Middle frontal gyrus (tissue), 1 donor: Measurements from ENCODE around the gene ITGAE.

Experiments
- DNase-seq: peaks from one replicate; pipeline ENCODE4 v3.0.0-alpha.2; 2015; ENCODE audit warnings: low spot score; ENCODE audit errors: extremely low spot score

ITGAE gene

DNA sequence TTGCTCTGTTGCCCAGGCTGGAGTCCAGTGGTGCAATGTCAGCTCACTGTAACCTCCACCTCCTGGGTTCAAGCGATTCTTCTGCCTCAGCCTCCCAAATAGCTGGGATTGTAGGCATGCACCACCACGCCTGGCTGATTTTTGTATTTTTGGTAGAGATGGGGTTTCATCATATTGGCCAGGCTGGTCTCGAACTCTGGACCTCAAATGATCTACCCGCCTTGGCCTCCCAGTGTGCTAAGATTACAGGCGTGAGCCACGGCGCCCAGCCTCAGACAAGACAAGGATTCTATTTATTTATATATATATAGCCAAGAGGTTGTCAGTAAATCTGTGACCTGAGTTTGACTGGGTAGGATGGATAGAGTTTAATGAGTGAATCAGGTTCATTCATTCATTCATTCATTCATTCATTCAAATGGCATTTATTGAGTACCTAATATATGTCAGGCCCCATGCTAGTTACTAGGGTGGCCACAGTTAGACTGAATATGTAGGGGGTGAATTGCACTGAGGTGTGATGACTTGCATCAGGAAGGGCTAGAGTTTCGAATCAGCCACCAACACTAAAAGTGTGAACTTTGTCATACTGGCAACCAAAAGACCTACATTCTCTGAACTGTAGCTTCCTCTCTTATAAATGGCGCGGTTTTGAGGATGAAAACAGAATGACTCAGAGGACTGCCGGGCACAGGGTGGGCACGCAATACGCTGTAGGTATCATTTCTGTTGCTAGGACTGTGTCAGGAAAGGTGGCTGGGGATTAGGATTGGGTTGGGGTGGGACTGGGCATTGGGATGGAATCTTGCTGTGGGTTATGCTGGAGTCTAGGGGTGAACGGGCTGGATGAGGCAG, 37.8 kb downstream of the ITGAE start:
- DNase-seq: no peak

DNA sequence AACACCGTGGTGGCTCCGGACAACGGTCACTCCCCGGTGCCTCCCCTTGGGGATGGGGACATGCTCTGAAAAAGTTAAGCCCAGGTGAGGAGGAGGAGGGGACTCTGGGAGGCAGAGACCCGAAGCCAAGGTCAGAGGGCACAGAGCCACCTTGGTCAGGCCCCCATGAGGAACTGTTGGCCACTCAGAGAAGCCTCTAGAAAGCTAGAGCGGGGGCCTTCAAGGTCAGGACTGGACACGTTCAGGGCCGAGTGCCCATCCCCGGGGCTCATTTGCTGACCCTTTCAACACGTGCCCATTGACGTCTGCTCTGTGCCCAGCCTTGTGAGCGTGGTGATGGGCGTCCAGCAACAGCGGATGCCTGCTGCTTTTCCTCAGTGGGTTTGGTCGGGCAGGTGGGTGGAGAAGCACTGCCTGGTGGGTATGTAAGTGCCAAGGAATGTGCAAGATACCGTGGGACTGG, 39.0 kb downstream of the ITGAE start:
- no peak for DNase-seq

DNA sequence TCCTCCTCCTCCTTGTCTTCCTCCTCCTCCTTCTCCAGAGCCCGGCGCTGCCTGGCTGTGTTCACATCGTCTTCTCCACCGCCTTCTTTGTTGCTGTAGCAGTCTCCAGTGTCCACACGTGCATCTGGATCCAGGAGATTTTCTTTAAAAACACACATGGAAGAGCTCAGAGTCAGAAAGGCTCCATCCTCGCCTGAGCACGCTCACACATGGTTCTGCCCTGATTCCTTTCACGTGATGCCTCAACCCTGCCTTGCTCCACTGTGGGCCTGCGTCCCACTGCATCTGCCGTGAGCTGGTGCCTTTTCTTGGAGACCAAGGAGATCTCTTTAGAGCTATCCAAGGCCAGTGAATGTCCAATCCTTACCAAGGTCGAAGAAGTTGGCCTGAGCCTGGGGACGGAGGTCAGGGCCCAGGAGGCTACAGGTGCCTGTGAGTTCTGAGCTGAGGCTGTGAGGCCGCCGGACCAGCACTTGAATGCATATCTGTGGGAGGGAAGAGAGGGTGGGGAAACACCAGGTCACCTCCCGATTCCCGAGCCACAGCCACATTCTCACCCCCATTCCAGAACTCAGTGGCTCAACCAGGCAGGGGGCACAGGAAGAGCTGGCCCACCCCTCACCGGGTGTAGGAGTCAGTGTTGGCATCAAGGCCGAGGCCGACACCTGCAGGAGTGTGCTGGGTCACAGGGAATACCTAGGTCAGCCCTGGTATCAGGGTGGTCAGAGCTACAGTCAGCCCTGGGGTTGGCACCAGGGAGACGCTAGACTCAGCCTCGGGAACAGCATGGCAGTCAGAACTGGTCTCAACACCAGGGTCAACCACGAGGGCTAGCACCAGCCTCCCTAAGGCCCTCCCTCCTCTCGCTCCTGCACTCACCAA, 39.7 kb downstream of the ITGAE start:
- no peak for DNase-seq

DNA sequence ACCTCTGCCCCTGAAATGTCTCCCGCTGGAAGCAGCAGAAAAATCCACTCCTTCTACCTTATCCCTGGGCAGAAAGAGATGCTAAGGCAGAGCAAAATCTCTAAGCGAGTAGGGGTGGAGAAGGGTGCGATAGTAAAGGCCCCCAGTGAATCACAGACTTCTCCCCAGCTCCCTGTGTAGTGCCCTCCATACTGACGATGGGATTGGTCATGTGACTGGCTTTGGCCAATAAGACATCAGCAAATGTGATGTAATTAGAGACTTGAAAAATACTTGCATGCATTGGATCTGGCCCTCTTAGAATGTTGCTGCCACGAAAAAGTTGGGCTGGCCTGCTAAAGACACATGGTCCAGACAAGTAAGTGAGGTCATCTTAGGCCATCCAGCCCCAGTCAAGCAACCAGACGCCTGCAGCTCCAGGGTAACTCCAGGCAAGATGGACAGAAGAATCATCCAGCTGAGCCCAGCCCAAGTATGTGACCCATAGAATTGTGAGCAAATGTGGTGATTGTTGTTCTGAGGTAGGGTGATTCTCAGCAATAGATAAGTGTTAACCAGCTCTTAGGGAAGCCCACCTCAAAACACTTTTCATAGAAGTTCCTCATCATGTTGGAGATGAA, 41.3 kb downstream of the ITGAE start:
- DNase-seq: no peak

DNA sequence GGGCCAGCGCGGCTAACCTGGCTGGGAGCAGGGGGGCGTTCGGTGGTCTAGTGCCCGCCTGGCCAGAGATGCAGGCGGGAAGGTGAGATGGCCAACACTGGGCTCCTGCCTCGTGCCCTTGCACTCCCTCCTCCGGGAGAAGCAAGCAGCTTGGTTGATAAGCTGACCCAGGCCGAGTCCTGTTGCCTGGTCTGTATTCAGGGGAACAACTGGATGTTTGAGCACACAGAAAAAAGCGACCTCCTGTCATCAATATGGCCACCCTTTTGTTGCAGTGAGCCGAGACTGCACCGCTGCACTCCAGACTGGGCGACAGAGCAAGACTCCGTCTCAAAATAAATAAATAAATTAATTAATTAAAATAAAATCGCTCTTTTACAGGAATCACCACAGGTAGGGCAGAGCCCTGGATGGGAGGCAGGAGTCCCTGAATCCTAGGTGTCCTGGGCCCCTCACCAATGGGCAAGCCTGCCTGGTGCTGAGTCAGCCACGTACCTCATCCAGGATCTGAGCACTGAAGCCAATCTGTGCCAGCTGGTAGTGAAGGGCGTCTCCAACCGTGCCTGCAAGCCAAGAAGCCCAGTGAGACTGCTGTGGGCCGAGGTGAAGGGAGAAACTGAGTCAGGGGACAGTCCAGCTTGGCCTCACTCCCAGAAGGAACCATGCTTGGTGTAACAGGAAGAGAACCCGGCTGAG, 45.5 kb downstream of the ITGAE start:
- no peak for DNase-seq

DNA sequence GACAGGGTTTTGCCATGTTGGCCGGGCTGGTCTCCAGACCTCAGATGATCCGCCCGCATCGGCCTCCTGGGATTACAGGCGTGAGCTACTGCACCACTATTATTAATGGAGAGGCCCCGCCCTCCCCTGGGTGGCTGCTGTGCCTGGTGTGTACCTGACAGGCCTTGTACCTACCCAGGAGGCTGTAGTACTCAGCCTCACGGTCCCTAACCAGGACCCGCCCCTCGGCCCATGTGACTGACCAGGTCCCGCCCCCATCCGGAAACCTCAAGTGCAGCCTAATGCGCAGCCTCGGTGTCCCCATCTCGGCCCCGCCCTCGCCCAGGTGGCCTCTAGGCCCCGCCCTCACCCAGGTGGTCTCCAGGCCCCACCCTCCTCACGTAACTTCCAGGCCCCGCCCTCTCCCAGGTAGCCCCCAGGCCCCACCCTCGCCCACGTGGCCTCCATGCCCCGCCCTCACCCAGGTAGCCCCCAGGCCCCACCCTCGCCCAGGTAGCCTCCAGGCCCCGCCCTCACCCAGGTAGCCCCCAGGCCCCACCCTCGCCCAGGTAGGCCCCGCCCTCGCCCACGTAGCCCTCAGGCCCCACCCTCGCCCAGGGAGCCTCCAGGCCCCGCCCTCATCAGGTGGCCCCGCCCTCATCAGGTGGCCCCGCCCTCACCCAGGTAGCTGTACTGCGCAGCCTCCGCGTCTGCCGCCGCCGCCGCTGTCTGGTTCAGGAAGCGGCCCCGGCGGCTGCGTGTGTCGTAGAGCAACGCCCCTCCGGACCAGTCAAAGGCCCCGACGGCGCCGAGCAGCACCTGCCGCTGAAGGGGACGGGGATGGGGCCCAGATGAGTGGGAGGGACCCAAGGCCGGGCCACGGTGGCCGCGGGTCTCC, 46.3 kb downstream of the ITGAE start:
- no peak for DNase-seq

DNA sequence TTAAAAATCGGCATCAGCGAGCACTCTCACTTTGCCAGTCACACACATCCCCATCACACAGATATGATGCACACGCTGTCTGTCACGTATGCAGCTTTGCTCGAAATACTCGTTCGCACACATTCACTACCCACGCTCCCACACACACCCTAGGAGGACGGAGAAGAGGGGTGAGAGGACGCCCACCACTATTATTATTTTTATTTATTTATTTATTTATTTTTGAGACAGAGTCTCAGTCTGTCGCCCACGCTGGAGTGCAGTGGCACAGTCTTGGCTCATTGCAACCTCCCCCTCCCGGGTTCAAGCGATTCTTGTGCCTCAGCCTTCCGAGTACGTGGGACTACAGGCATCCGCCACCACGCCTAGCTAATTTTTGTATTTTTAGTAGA, 46.9 kb downstream of the ITGAE start:
- DNase-seq: no peak

DNA sequence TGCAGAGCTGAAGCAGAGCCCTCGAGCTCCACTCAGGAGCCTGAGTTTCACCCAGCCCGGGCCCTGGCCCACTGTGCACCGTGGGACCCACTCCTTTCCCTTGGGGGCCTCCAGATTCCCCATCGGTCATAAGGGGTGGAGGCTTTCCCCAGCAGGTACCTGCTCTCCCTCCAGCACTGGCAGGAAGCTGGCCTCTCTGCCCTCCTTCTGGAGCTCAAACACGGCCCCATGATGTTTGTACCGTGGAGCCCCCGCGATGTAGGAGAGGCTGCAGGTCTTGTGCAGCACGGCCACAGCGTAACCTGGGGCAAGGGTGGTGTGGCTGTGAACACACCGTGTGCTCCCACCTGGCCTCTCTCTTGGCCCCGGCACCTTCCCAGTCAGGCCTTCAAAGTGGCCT, 47.4 kb downstream of the ITGAE start:
- DNase-seq: no peak

DNA sequence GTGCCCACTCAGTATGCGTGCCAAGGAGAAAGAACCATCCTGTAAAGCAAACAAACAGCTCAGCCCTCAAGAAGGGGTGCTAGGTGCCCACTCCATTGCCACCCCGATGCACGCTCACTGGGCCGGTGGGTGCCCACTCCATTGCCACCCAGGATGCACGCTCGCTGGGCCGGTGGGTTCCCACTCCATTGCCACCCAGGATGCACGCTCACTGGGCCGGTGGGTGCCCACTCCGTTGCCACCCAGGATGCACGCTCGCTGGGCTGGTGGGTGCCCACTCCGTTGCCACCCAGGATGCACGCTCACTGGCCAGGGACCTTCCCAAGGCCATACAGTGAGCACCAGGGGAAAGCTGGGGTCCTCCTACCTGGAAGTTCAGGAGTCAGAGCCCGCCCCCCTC, 49.2 kb downstream of the ITGAE start:
- no peak for DNase-seq

DNA sequence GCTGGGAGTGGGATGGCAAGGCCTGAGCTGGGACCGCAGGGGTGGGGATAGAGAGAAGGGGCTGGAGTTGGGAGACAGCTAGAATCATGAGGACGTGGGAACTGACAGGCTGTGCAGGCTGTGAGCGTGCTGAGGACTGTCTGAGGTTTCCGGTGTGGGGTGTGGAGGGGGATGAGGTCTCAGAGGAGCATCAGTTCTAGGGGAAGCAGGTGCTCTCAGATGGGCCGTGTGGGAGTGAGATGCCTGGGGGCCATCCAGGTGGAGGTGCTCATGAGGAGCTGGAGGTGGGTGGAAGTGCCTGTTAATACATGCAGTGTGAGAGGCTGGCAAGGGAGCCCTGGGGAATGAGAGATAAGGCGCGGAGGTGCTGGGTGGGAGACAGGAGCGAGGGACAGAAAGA, 50.1 kb downstream of the ITGAE start:
- no peak for DNase-seq

DNA sequence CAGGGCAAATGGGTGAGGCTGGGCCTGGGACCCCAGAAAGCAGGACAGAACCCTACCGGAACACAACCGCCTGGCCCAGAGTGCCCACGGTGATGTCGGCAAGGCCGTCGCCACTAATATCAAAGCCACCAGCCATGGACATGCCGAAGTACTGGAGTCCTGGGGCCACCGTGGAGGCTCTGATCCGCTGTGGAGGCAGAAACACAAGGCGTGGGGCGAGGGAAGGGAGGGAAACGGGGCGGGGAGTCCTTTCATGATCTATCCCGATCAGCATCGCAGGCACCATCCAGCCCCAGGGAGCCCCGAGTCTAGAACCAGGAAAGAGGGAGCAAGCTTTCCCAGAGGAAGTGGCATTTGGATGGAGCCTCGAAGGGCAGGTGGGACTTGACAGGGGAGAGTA, 50.7 kb downstream of the ITGAE start:
- DNase-seq: no peak

DNA sequence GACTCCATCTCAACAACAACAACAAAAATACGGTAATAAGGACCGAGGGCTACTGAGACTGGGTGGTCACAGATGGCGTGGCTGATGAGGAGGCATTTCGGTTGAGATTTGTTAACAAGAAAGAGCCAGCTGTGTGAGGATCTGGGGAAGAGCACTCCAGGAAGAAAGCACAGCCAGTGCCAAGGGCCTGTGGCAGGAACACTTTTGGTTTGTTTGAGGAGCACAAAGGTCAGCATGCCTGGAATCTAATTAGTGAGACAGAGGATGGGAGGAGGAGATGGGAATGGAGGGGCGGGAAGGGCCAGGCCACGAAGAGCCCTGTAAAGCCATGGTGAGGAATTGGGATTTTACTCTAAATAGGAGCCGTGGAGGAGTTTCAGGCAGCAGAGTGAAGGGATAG, 52.4 kb downstream of the ITGAE start:
- no peak for DNase-seq

DNA sequence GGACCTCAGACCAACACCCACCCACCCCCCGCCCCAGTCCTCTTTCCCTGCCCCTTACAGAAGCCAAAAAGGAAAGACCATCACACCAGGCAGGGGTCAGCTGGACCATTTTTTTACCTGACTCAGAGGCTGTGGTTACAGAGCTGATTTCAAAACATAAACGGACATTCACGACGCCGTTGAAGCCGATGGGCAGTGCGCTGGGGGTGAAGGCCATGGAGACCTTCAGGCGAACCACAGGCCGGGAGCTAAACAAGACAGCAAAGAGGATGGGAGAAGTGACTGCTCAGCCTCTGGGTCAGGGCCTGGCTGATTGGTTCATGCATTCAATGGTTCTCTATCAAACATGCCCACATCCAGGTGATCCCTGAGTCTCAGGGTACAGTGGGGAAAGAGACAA, 53.2 kb downstream of the ITGAE start:
- DNase-seq: no peak

DNA sequence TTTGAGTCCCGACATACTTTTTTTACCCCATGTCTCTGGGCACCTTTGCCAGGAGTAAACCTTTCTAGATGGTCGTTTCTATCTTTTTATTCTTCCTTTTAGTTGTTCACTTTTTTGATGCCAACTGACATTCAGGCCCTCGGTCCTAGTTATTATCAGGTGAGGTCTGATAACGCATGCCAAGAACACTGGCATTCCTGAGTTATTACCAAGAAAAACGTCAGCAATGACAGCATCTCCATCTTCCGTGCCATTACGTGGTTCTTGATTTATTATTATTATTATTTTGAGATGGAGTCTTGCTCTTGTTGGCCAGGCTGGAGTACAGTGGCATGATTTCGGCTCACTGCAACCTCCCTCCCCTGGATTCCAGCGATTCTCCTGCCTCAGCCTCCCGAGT, 55.9 kb downstream of the ITGAE start:
- no peak for DNase-seq

DNA sequence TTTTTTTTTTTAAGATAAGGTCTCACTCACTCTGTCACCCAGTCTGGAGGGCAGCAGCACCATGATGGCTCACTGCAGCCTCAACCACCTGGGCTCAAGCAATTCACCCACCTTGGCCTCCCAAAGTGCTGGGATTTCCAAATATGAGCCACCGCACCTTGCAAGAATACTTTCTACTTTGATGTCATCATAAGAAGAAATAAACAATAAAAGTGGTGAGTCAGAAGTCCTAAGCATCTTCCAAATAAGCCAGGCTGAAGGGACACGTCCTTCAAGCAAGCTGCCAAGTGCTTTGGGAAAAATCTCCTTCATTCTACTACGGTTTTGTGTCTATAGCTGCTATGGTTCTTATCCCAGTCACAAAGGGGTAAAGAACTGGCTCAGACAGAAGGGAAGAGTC, 57.0 kb downstream of the ITGAE start:
- no peak for DNase-seq

DNA sequence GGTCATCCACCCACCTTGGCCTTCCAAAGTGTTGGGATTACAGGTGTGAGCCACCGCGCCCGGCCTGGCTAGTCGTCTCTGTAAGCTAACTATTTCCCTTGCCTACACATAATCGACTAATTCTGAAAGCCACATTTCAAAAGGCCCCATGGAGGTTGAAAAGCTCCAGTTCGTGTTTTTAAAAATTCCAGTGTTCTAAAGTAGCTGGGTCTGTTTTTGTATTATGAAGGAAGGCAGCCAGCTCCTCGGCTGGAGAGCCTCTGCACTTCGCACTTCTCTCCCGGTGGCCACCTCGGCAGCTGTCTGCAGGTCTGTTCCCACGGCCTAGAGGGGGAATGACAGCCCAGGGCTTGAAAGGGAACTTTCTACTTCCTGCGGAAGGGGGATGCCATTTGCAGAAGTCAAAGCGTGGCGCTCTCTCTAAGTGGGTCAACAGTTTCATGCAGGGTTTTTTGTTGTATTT, 60.3 kb downstream of the ITGAE start:
- no peak for DNase-seq

DNA sequence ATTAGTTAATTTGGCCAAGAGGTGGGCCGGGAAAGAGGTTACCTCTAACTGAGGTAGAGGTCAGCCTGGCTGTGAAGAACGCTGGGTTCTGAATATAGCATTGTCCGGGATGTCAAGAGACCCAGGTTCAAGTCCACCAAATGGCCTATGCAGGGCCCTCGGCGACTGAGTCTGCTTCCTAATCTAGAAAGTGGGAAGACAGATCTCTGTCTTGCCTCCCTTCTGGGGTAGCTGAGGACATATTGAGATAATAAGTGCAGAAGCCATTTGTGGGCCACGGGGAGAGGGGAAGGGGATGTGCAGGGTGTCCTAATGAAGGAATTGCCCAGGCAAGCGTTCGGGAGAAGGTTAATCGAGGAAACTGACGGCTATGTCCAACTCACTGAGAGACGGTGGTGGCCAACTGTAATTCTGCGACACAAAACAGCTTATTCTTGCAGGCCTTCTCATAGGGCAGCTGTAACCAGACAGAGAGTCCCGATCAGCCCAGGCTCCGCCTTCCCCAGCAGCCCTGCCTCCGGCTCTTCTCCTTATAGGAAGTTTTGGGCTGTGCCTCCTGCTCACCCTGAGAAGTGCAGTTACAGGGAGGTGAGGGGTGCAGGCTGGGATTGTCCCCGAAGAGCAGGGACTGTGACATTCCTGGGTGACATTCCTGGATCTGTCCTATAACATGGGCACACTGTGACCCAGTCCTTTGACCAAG, 61.4 kb downstream of the ITGAE start:
- DNase-seq: no peak

DNA sequence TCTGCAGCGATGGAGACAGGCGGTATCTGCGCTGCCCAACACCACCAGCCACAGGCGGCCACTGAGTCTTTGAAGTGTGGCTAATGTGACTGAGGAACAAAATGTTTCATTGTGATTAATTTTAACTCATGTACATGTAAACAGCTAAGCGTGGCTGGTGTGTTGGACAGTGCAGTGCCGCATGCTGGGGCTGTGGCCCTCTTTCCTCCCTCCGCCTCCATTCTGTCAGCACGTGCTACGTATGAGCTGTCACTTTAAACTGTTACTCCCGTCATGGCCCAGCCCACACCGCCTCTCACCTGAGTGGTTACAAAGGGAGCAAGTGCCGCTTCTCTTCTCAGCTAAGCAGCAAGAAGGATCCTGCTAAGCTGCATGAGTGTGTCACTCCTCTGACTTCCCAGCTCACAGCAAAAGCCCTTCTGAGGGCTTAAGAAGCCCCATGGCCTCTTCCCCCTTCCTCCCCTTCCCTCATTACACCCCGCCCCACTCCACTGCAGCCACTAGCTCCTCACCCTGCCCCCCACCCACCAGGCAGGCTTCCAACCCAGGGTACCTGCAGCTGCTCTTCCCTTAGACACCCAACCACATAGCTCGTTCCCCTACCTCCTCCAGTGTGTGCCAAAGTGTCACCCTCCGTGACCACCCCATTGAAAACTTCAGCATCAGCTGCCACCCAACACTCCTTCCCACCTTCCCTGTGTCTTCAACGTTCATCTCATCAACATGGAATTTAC, 62.3 kb downstream of the ITGAE start:
- DNase-seq: peak; percentile 4

DNA sequence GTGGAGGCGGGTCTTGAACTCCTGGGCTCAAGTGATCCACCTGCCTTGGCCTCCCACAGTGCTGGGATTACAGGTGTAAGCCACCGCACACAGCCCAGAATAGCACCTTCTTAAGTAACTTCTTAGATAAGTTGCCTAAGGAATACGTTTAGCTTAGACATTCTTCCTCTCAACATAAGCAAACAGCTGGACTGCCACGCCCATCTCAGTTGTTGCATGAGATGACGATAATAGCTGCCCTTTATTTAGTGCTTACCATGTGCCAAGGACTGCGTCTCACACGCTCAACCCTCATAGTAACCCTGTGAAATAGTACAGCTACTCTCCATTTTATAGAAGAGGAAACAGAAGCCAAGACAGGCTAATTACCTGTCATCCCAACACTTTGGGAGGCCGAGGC, 65.5 kb downstream of the ITGAE start:
- no peak for DNase-seq
